Hepatocyte (in vitro differentiated cells): ENCODE results near the gene KRTAP2-2.
"Not testable (repeated sequence)": the region's sequence is repeated elsewhere in the genome, so short reads cannot be mapped to it uniquely, and the experiment has no call there.

Experiments
- CTCF ChIP-seq: fragments of 200-600 bp; sonication (generic); IDR thresholded peaks from 2 replicates; pipeline ENCODE4 v1.5.1; 2016; ENCODE audit warnings: antibody characterized with exemption, mild to moderate bottlenecking; ENCODE audit not compliant: poor library complexity
- EZH2 ChIP-seq: fragments of 200-600 bp; sonication (generic); IDR thresholded peaks from 2 replicates; pipeline ENCODE4 v1.6.1; 2016; ENCODE audit warnings: antibody characterized with exemption, mild to moderate bottlenecking, borderline replicate concordance
- EZH2phosphoT487 ChIP-seq: fragments of 200-600 bp; sonication (generic); IDR thresholded peaks from one replicate; pipeline ENCODE4 v1.6.1; 2018; ENCODE audit warnings: antibody characterized with exemption, mild to moderate bottlenecking, low read depth, moderate library complexity; ENCODE audit not compliant: unreplicated experiment, severe bottlenecking

- TF ChIP-seq EZH2phosphoT487, CTCF, EZH2: not testable (repeated sequence)
Measured at GRCh38 chr17:41099682-41100480, 44.9 kb upstream of the KRTAP2-2 start.
